K562 (cell line): ENCODE data around the gene BBLN. TPM values are rescaled to one million over a fixed set of nuclear protein-coding genes. Genes with fewer than 3 reads are reported as not detected.
A peak's percentile ranks its signal among the peaks of the same experiment; 100 is the strongest.

Experiments used
- ATF7 ChIP-seq: fragments of 450-650 bp; IDR thresholded peaks from 2 replicates; pipeline ENCODE4 v1.7.1; 2014; ENCODE audit warnings: mild to moderate bottlenecking, moderate library complexity
- CEBPG ChIP-seq, 3 experiments: fragments of 200-800 bp in 1 of 3; sonication (Bioruptor generic) in 1 of 3; sonication (generic) in 1 of 3; formaldehyde crosslinking in 1 of 3; IDR thresholded peaks in 2 of 3; conservative IDR thresholded peaks in 1 of 3; 2 replicates each; pipeline versions ENCODE4 v1.6.1 to v1.8.0; 2016 to 2022; ENCODE audit warnings: missing compliant biosample characterization in 2 of 3, missing genetic modification characterization in 2 of 3, mild to moderate bottlenecking in 1 of 3, missing genetic modification reagents in 1 of 3
- CTCFL ChIP-seq: IDR thresholded peaks from 2 replicates; pipeline ENCODE4 v1.6.1; 2011; ENCODE audit warnings: borderline replicate concordance, low read depth, mild to moderate bottlenecking, moderate library complexity, low read length; ENCODE audit not compliant: insufficient read depth, poor library complexity, severe bottlenecking
- HDGF ChIP-seq: fragments of 450-650 bp; IDR thresholded peaks from 2 replicates; pipeline ENCODE4 v1.6.1; 2016
- SPI1 ChIP-seq: IDR thresholded peaks from 2 replicates; pipeline ENCODE4 v1.6.1; 2011; ENCODE audit warnings: low read depth, low read length, control low read depth, borderline replicate concordance
- STAG1 ChIP-seq: sonication (generic); formaldehyde crosslinking; IDR thresholded peaks from 2 replicates; pipeline ENCODE4 v1.5.0; 2020; ENCODE audit warnings: missing genetic modification reagents, borderline replicate concordance
- TAF7 ChIP-seq: fragments of 450-650 bp; IDR thresholded peaks from 2 replicates; pipeline ENCODE4 v1.6.1; 2016; ENCODE audit warnings: missing genetic modification characterization, missing compliant biosample characterization
- XRCC5 ChIP-seq: fragments of 200-400 bp; formaldehyde crosslinking; IDR thresholded peaks from 2 replicates; pipeline ENCODE4 v1.6.1; 2017; ENCODE audit warnings: low read depth, mild to moderate bottlenecking, low read length
- ZBTB1 ChIP-seq: sonication (generic); formaldehyde crosslinking; IDR thresholded peaks from 2 replicates; pipeline ENCODE4 v1.8.1; 2023; ENCODE audit warnings: missing genetic modification reagents, low read depth, mild to moderate bottlenecking, borderline replicate concordance
- polyA plus RNA-seq, 8 experiments: library from polyadenylated mRNA; depleted of rRNA in 4 of 8; stranded (reverse) in 5 of 8; unstranded in 3 of 8; fragments of >200 nt; fragmentation: Nextera tagmentation in 2 of 8; fragmentation: Illumina TruSeq in 1 of 8; extraction: Ambion mirVana in 2 of 8; extraction: Trizol in 1 of 8; gene quantifications; 2 replicates each; pipeline versions ENCODE4 v1.2.1 to v1.2.3, GENCODE V29; 2011 to 2014; ENCODE audit warnings: inconsistent platforms in 1 of 8, missing spikeins in 1 of 8
- total RNA-seq, 7 experiments: library from RNA; depleted of rRNA in 6 of 7; stranded (reverse); fragments of >200 nt in 6 of 7; fragmentation: Illumina TruSeq in 2 of 7; extraction: Trizol in 2 of 7; gene quantifications; 2 replicates each; pipeline versions ENCODE4 v1.2.1 to v1.2.3, GENCODE V29; 2011 to 2021; ENCODE audit warnings: low replicate concordance in 1 of 7
- TF ChIP-seq, protein P1 (sequence below): fragments of 250-450 bp; sonication (Bioruptor Pico); IDR thresholded peaks from 2 replicates; pipeline ENCODE4 v1.4.0; 2020; ENCODE audit warnings: mild to moderate bottlenecking
- TF ChIP-seq, protein P2 (sequence below): fragments of 250-450 bp; sonication (Bioruptor Pico); IDR thresholded peaks from 2 replicates; pipeline ENCODE4 v1.5.0; 2020; ENCODE audit warnings: mild to moderate bottlenecking, borderline replicate concordance

BBLN gene
- total and polyA plus RNA-seq, 9 of the 15 experiments (the other 6 are each of a cell fraction or from before 2014, with no cell fraction given), result 4.2 to 331 (median 87.1) TPM

DNA sequence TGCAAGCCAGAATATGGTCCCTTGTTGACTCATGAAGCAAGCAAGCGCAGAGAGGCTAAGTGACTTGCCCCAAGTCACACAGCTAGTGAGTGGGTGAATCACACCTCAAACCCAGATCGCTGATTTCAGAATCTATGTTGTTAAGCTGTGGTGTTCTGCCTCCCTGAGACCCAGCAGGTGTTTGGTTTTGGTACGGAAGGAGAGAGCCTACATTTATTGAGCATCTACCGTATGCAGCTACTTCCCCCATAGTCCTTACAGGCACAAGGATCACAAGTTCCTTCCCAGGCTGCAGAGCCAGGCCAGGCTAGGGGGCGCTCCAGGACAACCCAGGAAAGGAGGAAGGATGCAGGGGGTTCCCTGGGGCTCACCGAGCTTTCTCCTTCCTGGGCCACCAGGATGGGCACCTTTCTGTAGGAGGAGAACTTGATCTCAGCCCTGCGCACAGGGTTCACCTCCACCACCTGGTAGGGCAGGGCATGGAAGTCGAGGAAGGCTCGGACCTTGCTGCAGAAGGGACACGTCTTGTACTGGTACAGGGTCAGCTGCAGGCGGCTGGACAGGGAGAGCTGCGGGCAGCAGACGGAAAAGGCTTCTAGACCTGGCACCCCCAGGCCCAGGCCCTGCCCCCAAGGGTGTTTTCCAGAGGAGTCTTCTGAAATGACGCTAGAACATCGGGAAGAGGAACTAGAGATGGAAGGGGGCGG, 35.0 kb upstream of the BBLN start (continued):
- TF ChIP-seq, protein P1, sequence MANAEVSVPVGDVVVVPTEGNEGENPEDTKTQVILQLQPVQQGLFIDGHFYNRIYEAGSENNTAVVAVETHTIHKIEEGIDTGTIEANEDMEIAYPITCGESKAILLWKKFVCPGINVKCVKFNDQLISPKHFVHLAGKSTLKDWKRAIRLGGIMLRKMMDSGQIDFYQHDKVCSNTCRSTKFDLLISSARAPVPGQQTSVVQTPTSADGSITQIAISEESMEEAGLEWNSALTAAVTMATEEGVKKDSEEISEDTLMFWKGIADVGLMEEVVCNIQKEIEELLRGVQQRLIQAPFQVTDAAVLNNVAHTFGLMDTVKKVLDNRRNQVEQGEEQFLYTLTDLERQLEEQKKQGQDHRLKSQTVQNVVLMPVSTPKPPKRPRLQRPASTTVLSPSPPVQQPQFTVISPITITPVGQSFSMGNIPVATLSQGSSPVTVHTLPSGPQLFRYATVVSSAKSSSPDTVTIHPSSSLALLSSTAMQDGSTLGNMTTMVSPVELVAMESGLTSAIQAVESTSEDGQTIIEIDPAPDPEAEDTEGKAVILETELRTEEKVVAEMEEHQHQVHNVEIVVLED (CRISPR knock-in tag), result no peak
- TF ChIP-seq, protein P2, sequence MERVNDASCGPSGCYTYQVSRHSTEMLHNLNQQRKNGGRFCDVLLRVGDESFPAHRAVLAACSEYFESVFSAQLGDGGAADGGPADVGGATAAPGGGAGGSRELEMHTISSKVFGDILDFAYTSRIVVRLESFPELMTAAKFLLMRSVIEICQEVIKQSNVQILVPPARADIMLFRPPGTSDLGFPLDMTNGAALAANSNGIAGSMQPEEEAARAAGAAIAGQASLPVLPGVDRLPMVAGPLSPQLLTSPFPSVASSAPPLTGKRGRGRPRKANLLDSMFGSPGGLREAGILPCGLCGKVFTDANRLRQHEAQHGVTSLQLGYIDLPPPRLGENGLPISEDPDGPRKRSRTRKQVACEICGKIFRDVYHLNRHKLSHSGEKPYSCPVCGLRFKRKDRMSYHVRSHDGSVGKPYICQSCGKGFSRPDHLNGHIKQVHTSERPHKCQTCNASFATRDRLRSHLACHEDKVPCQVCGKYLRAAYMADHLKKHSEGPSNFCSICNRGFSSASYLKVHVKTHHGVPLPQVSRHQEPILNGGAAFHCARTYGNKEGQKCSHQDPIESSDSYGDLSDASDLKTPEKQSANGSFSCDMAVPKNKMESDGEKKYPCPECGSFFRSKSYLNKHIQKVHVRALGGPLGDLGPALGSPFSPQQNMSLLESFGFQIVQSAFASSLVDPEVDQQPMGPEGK (CRISPR knock-in tag), result no peak
- TF ChIP-seq SPI1 (peak; percentile 53; the same call in 1 of the 2 replicates), TAF7 (tag) (no peak), CEBPG (CRISPR knock-in tag; IDR thresholded peaks at IDR 0.05) (0 out of 2 replicates have a peak, but pooled peaks have one; percentile 15), CEBPG (tag; conservative IDR thresholded peaks at IDR 0.05 in 1 of 2, IDR thresholded peaks at IDR 0.05 in 1 of 2) (no peak), HDGF (0 out of 2 replicates have a peak, but pooled peaks have one; percentile 20), ATF7 (peak; percentile 20; the same call in 1 of the 2 replicates), CTCFL (peak; percentile 30), ZBTB1 (CRISPR knock-in tag) (no peak), STAG1 (CRISPR knock-in tag) (peak; percentile 38; the same call in 1 of the 2 replicates), XRCC5 (peak; percentile 43; the same call in 1 of the 2 replicates)
